SU-DHL-6 (cell line): ENCODE measurements around the gene ST14.

ENCODE experiments used
- H2AFZ ChIP-seq: fragments of 200-600 bp; sonication (generic); 2 replicates; pipeline ENCODE4 v1.6.1; 2014; ENCODE audit warnings: low read depth, mild to moderate bottlenecking, moderate library complexity, mixed read lengths, antibody characterized with exemption, low read length; ENCODE audit not compliant: severe bottlenecking
- H3F3A ChIP-seq: fragments of 200-600 bp; shearing (Covaris generic); 2 replicates; pipeline ENCODE4 v1.6.0; 2016; ENCODE audit warnings: antibody characterized with exemption, mild to moderate bottlenecking; ENCODE audit not compliant: insufficient read depth
- H3K27ac ChIP-seq: fragments of 200-600 bp; sonication (generic); 2 replicates; pipeline ENCODE4 v1.5.1; 2016; ENCODE audit warnings: low read depth, mild to moderate bottlenecking, low read length, moderate library complexity, mixed read lengths
- H3K27me3 ChIP-seq: fragments of 200-600 bp; sonication (generic), shearing (Covaris generic); 2 replicates; pipeline ENCODE4 v1.6.0; 2014; ENCODE audit warnings: mild to moderate bottlenecking, low read length
- H3K36me3 ChIP-seq: fragments of 200-600 bp; sonication (generic); 2 replicates; pipeline ENCODE4 v1.6.1; 2014; ENCODE audit warnings: mild to moderate bottlenecking, low read length, mixed read lengths
- H3K4me2 ChIP-seq: fragments of 300-600, 200-600 bp; shearing (Covaris generic), sonication (generic); 2 replicates; pipeline ENCODE4 v1.6.0; 2014; ENCODE audit warnings: low read length, low read depth, mild to moderate bottlenecking; ENCODE audit not compliant: poor library complexity, severe bottlenecking
- H3K4me3 ChIP-seq: fragments of 200-600 bp; sonication (generic); 2 replicates; pipeline ENCODE4 v1.5.1; 2014; ENCODE audit warnings: antibody characterized with exemption, low read length, mild to moderate bottlenecking, mixed read lengths; ENCODE audit not compliant: insufficient read depth, poor library complexity, severe bottlenecking
- H3K79me2 ChIP-seq: fragments of 200-600 bp; sonication (generic); 2 replicates; pipeline ENCODE4 v1.6.1; 2014; ENCODE audit warnings: mild to moderate bottlenecking, low read length, moderate library complexity; ENCODE audit not compliant: insufficient read depth
- H3K9ac ChIP-seq: fragments of 200-600 bp; sonication (generic); 2 replicates; pipeline ENCODE4 v1.7.0; 2014; ENCODE audit warnings: mild to moderate bottlenecking, low read length
- H3K9me2 ChIP-seq: fragments of 200-600 bp; sonication (generic); replicated peaks from 2 replicates; pipeline ENCODE4 v1.6.1; 2014; ENCODE audit warnings: low read length; ENCODE audit not compliant: insufficient read depth
- H3K9me3 ChIP-seq: fragments of 200-600 bp; sonication (generic); 2 replicates; pipeline ENCODE4 v1.6.1; 2014; ENCODE audit warnings: low read length, mixed read lengths; ENCODE audit not compliant: insufficient read depth
- H4K20me1 ChIP-seq: fragments of 200-600 bp; sonication (generic); 2 replicates; pipeline ENCODE4 v1.6.1; 2014; ENCODE audit warnings: low read depth, mild to moderate bottlenecking, antibody characterized with exemption, low read length, moderate library complexity, mixed read lengths
- CTCF ChIP-seq: fragments of 200-600 bp; sonication (generic); IDR thresholded peaks from one replicate; pipeline ENCODE4 v1.5.1; 2017; ENCODE audit warnings: antibody characterized with exemption, mild to moderate bottlenecking, low read length, moderate library complexity; ENCODE audit not compliant: insufficient read depth, poor library complexity, severe bottlenecking
- EZH2phosphoT487 ChIP-seq: fragments of 200-600 bp; sonication (generic), shearing (Covaris generic); conservative IDR thresholded peaks from 2 replicates; pipeline ENCODE4 v1.6.1; 2018; ENCODE audit warnings: mild to moderate bottlenecking, antibody characterized with exemption, low read length, moderate library complexity, mixed read lengths

ST14 gene

GRCh38 chr11:130183878-130184610, 24.5 kb downstream of the ST14 start:
- no peak overlapping the region for H3K9ac ChIP-seq
- H3K27ac ChIP-seq, result no peak overlapping the region
- TF ChIP-seq CTCF (no peak), EZH2phosphoT487 (no peak)

GRCh38 chr11:130187096-130187495, 27.5 kb downstream of the ST14 start:
- Histone ChIP-seq H3K9me3 (no peaks in the 10 kb centered on the region), H3K27me3 (no peaks in the 10 kb centered on the region), H3K4me2 (no peak overlapping the region), H3F3A (no peaks in the 10 kb centered on the region; the same call in 1 of the 2 replicates), H3K4me3 (no peak overlapping the region), H3K27ac (no peak overlapping the region), H2AFZ (no peak overlapping the region), H3K9me2 (no peaks in the 10 kb centered on the region), H3K79me2 (peaks cover 74% of the 10 kb centered on the region), H4K20me1 (no peaks in the 10 kb centered on the region), H3K9ac (no peak overlapping the region), H3K36me3 (no peaks in the 10 kb centered on the region)
- no peak for TF ChIP-seq CTCF
- TF ChIP-seq EZH2phosphoT487, result no peak

More at GRCh38 chr11:130183878-130184610, 24.5 kb downstream of the ST14 start:
- Histone ChIP-seq H4K20me1 (no peaks in the 10 kb centered on the region), H3K27me3 (no peaks in the 10 kb centered on the region), H3K9me2 (no peaks in the 10 kb centered on the region), H3K9me3 (no peaks in the 10 kb centered on the region), H3F3A (peaks cover 28% of the 10 kb centered on the region), H3K36me3 (no peaks in the 10 kb centered on the region), H3K4me3 (no peak overlapping the region), H3K4me2 (no peak overlapping the region), H3K79me2 (peaks cover 83% of the 10 kb centered on the region), H2AFZ (no peak overlapping the region)

- H3K79me2 ChIP-seq, result peaks cover 65% of the 10 kb centered on the region
- H3K4me3 ChIP-seq, result no peak overlapping the region
- no peaks in the 10 kb centered on the region for H3K27me3 ChIP-seq
- TF ChIP-seq EZH2phosphoT487 (no peak), CTCF (no peak)
- no peak overlapping the region for H3K9ac ChIP-seq
- H3F3A ChIP-seq, result no peaks in the 10 kb centered on the region; the same call in 1 of the 2 replicates
- no peaks in the 10 kb centered on the region for H3K9me2 ChIP-seq
- no peak overlapping the region for H2AFZ ChIP-seq
- no peak overlapping the region for H3K4me2 ChIP-seq
- no peaks in the 10 kb centered on the region for H3K9me3 ChIP-seq
- no peaks in the 10 kb centered on the region for H4K20me1 ChIP-seq
- H3K36me3 ChIP-seq, result no peaks in the 10 kb centered on the region
- no peak overlapping the region for H3K27ac ChIP-seq
Measured at GRCh38 chr11:130188047-130188446, 28.5 kb downstream of the ST14 start.
